Vagina (tissue), 2 donors: Measurements from ENCODE around the gene FAH. TPM values are rescaled to one million over a fixed set of nuclear protein-coding genes. Genes with fewer than 3 reads are reported as not detected.

Experiments used
- DNase-seq, 2 donors: peaks; one replicate each; pipeline ENCODE4 v3.0.0-alpha.2; 2017; ENCODE audit errors: extremely low spot score in 2 of 2
- H3K27ac ChIP-seq: fragments of 200-600 bp; sonication (generic); one replicate; pipeline ENCODE4 v1.5.1; 2019
- H3K27me3 ChIP-seq: fragments of 200-600 bp; sonication (generic); one replicate; pipeline ENCODE4 v1.5.1; 2019
- H3K36me3 ChIP-seq, 2 donors: fragments of 200-600 bp; sonication (generic); one replicate each; pipeline ENCODE4 v1.5.1; 2017 to 2019
- H3K4me1 ChIP-seq: fragments of 200-600 bp; sonication (generic); one replicate; pipeline ENCODE4 v1.5.1; 2019
- H3K4me3 ChIP-seq, 2 donors: fragments of 200-600 bp; sonication (generic); 1 replicate in 1 of 2; 2 replicates in 1 of 2; pipeline ENCODE4 v1.5.1; 2016 to 2019
- H3K9me3 ChIP-seq: fragments of 200-600 bp; sonication (generic); one replicate; pipeline ENCODE4 v1.5.1; 2019
- CTCF ChIP-seq, 3 experiments: fragments of 450-650 bp in 2 of 3; fragments of 200-600 bp in 1 of 3; sonication (generic) in 1 of 3; IDR thresholded peaks; one replicate each; pipeline ENCODE4 v1.5.1; 2017 to 2019; ENCODE audit warnings: antibody characterized with exemption in 3 of 3, mild to moderate bottlenecking in 2 of 3, moderate library complexity in 2 of 3
- POLR2A ChIP-seq, 2 donors: fragments of 450-650 bp; IDR thresholded peaks; one replicate each; pipeline ENCODE4 v1.6.1; 2017; ENCODE audit warnings: antibody characterized with exemption in 2 of 2, mild to moderate bottlenecking in 2 of 2, moderate library complexity in 2 of 2
- POLR2AphosphoS5 ChIP-seq, 2 donors: sonication (generic); formaldehyde crosslinking; IDR thresholded peaks; one replicate each; pipeline ENCODE4 v1.9.0; 2017; ENCODE audit warnings: antibody characterized with exemption in 2 of 2, mild to moderate bottlenecking in 2 of 2, low read depth in 1 of 2; ENCODE audit not compliant: insufficient read depth in 1 of 2
- intact Hi-C: fragments of 100-400 bp; cut with DNase I; formaldehyde crosslinking; loops from one replicate; pipeline ENCODE4 v1.15.1; 2023
- total RNA-seq: library from RNA; depleted of rRNA; stranded (reverse); fragments of >200 nt; gene quantifications from one replicate; pipeline ENCODE4 v1.2.3, GENCODE V29; 2016

FAH gene
- total RNA-seq, 1 donor from 2014 or later = 27.3 TPM

GRCh38 chr15:80234883-80235282 is 82.1 kb downstream of the FAH start:
- Histone ChIP-seq H3K27me3 (no peaks in the 10 kb centered on the region), H3K36me3 (no peaks in the 10 kb centered on the region)
- TF ChIP-seq CTCF (IDR thresholded peaks at IDR 0.05) (peak in 1 of 3 experiments; percentile 20), POLR2AphosphoS5 (IDR thresholded peaks at IDR 0.05; ENCODE audit: insufficient read depth in 1 of 2, low read depth in 1 of 2) (no peak), POLR2A (IDR thresholded peaks at IDR 0.05) (no peak)

More at GRCh38 chr15:80234883-80235282, 82.1 kb downstream of the FAH start:
- H3K4me3 ChIP-seq = no peak overlapping the region
- no peak overlapping the region for H3K27ac ChIP-seq
- H3K9me3 ChIP-seq = no peaks in the 10 kb centered on the region
- intact Hi-C loops = no loop called here
- no peaks in the 10 kb centered on the region for H3K4me1 ChIP-seq
- peak in 1 of 2 donors; percentile 77 for DNase-seq

Other genes with a start within 250 kb of the FAH start
- 1.7 TPM for gene BCL2A1, start 181.8 kb upstream of the FAH start, total RNA-seq
- 87.4 TPM for gene ZFAND6, start 93.3 kb upstream of the FAH start, total RNA-seq
- gene CTXND1, start 99.2 kb downstream of the FAH start, total RNA-seq = 0.49 TPM